ENCODE data around the gene TBXAS1.

GRCh38 chr7:140058517-140058916, 229.5 kb downstream of the TBXAS1 start:
- TF ChIP-seq EZH2 (IDR thresholded peaks at IDR 0.05; ENCODE audit: low read depth) (no peak), CTCF (conservative IDR thresholded peaks at IDR 0.05) (no peak)
